GM18499 (cell line): ENCODE results near the gene WDPCP.
"Not testable (repeated sequence)": the region's sequence is repeated elsewhere in the genome, so short reads cannot be mapped to it uniquely, and the experiment has no call there.

Source experiments
- ATAC-seq: cut with Tn5 transposase; IDR thresholded peaks from one replicate; pipeline ENCODE4 v1.9.1; 2021; ENCODE audit warnings: moderate number of reproducible peaks; ENCODE audit not compliant: insufficient read depth, unreplicated experiment

Gene WDPCP

GRCh38 chr2:63402889-63403288 is 185.4 kb downstream of the WDPCP start:
- ATAC-seq = not testable (repeated sequence)

DNA sequence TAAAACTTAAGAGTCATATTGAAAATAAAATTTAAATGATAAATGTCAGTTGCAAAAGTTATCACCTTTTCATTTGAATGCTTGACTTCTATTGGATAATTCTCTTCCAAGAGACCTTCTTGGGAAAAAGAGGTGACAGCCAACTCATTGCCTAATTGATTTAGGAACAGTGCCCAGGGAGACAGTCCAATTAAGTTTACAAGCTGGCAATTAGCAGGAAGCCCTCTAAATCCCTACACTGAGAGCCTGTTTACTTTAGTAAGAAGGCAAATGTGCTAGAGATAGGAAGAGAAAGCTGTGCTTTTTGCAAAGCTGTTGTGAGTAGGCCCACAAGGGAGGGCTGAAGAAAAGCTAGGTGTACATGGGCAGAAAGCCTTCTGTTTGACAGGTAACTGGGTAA is 189.1 kb downstream of the WDPCP start:
- ATAC-seq = no peak

- no peak for ATAC-seq
Measured at GRCh38 chr2:63379451-63379850, 208.8 kb downstream of the WDPCP start.

- ATAC-seq = no peak
Measured at GRCh38 chr2:63378589-63378988, 209.7 kb downstream of the WDPCP start.

DNA sequence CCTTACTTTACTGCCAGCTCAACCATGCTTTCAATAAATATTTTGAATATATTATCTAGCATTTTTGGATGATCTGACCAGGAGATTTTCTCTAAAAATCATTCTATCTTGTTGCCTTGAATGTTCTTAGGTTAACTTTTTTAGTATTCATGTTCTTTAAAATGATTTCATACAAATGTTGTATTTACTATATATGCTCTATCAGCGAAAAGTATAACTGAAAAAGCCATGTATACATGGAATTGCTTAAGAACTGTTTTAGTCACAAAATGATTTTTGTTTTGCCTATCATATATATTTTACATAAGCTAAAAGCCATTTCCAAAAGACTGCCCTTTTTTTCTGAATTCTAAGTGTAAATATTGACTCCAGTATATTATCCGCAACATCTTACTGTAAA is 213.9 kb downstream of the WDPCP start:
- ATAC-seq = no peak

DNA sequence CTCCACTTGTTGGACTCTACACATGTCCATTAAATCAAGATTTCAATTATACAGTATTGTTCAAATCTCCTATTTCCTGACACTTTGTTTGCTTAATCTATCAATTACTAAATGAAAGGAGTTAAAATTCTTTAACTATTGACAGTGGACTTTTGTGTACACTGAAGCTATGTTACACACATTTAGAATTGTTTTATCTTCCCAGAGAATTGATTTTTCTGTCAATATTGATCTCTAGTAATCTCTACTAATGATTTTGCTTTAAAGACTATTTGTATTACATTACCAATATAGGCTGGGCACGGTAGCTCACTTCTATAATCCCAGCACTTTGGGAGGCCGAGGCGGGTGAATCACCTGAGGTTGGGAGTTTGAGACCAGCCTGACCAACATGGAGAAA is 215.7 kb downstream of the WDPCP start:
- no peak for ATAC-seq

- no peak for ATAC-seq
Measured at GRCh38 chr2:63369146-63369545, 219.1 kb downstream of the WDPCP start.

DNA sequence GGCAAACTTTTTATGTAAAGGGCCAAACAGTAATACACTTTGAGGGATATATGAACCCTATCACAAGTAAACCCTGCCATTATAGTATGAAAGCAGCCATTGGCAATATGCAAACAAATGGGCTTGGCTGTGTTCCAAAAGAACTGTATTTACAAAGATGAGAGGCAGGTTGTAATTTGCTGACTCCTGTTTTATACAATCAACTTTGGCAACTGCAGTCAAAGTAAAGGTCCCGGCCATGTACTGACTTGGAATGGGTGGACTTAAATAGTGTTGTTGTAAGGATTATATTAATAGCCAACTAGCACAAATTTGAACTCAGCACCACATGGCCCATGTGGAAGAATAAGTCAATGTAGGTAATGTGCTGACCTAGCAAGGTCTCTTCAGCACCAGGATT is 223.4 kb downstream of the WDPCP start:
- ATAC-seq = no peak

DNA sequence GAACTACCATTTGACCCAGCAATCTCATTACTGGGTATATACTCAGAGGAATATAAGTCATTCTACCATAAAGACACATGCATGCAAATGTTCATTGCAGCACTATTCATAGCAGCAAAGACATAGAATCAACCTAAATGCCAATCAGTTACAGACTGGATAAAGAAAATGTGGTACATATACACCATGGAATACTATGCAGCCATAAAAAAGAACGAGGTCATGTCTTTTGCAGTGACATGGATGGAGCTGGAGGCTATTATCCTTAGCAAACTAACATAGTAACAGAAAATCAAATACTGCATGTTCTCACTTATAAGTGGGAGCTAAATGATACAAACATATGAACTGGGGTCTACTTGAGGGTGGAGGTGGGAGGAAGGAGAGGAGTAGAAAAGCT is 230.6 kb downstream of the WDPCP start:
- ATAC-seq = not testable (repeated sequence)

DNA sequence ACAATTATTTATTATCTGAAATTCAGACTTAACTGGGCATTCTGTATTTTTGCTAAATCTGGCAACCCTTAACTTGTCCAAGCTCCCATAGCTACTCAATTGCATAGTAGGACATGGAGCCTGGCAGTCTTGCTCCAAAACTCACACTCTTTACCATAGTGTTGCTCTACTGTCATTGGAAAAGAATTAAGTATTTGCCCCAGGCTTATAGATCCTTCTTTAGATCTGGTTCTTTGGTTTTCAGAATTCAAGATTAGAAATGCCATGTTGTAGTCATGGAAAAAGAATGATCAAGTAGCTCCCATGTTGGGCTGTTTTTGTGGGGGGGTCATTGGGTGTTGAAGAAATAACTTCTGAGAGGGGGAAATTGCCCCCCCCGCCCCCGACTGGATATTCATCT is 240.9 kb downstream of the WDPCP start:
- no peak for ATAC-seq

DNA sequence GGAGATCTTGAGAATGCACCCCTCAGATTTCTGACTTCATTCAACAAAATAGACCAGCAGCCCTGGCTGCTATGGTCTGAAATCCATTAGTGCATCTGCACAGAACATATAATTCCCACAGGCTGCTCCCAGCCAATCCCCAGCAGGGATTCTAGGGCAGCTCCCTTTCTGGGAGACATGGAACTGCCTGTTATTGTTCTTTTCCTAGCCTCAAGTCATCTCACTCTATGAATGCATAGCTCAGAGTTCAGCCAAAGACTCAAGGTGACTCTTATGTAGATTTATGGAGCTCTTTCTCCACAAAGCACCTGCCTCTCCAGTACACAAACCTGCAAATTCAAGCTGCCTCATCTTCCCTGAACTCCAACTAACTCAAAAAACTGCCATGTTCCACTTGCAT is 241.9 kb downstream of the WDPCP start:
- no peak for ATAC-seq

DNA sequence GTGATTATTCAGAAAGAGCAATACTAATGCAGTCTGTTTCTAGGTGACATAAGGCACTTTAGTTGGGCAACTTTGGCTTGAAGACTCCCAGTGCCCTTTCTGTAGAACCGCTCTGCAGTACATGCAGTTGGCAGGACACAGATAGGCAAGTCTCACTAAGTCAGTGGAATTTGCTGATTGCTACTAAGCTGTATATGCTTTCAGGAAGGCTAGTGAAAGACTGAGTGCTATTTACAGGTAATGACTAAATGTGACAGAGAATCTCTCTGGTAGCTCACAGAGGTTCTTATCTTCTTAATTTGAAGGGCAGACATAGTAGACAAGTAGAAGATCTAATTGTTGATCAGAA is 243.0 kb downstream of the WDPCP start:
- ATAC-seq = no peak

GRCh38 chr2:63344575-63345284 is 243.5 kb downstream of the WDPCP start:
- no peak for ATAC-seq

- ATAC-seq = no peak
Measured at GRCh38 chr2:63343397-63344109, 244.7 kb downstream of the WDPCP start.

DNA sequence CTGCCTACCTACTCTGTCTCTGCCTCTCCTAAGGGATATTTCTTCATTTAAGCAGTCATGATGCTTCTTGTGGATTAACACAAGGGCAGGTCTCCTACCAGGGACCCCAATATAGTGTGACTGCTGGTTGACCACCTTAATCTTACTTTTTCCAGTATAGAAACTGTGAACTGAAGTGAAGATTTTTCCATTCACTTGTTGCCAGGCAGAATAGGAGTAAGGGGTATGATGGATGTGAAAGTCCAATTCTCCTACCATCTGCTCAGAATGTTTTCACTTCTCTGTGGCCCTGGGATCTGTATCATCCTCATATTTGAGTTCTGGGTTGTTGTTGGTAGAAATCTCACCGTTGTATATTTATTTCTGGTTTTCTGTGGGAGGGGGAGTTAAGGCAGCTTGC is 247.8 kb downstream of the WDPCP start:
- no peak for ATAC-seq

DNA sequence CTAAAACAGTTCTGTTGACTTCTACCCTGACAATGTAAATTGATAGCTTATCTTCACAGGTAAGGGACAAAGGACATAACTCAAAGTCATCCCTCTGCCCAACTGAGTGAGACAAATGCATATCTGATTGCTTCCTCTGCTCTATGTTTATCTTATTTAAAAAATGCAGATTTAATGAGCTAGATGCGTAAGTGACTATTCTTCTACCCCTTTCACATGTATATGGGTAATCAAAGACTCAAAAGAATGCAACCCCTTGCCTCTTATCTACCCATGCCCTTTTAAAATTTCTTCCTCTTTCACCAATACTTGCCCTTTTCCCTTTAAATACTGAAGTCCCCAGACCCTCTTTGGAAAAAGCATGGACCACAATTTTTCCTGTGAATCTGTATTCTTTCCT is 253.4 kb downstream of the WDPCP start:
- ATAC-seq = no peak

DNA sequence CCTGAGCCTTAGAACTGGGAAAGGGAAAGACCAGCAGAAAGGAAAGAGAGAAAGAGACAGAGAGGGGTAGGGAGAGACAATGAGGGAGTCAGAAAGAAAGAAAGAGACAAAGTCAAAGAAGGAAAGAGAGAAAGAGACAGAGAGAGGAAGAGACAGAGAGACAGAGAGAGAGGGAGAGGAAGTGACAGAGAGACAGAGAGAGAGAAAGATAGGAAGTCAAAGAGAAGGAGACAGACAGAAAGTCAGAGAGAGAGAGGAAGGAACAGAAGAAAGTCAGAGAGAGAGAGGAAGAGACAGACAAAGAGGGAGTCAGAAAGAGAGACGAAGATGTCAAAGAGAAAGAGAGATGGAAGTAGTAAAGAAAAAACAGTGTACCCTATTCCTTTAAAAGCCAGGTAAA is 261.8 kb downstream of the WDPCP start:
- no peak for ATAC-seq

GRCh38 chr2:63323662-63324061 is 264.6 kb downstream of the WDPCP start:
- ATAC-seq = not testable (repeated sequence)

- not testable (repeated sequence) for ATAC-seq
Measured at GRCh38 chr2:63321973-63322372, 266.3 kb downstream of the WDPCP start.

DNA sequence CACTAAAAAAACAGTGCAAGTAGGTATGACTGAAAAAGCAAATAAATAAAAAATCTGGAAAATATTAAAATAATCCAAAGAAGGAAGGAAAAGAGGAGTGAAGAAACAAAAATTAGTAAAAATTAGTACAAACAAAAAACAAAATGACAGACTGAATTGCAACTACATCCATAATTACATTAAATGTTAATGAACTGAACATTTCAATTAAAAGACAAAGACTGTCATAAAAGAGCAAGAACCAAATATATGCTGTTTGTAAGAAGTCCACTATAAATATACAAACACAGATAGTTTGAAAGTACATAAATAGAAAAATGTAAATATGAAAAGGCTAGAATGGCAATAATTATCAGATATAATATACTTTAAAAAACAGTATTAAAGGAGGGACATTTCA is 267.6 kb downstream of the WDPCP start:
- no peak for ATAC-seq

DNA sequence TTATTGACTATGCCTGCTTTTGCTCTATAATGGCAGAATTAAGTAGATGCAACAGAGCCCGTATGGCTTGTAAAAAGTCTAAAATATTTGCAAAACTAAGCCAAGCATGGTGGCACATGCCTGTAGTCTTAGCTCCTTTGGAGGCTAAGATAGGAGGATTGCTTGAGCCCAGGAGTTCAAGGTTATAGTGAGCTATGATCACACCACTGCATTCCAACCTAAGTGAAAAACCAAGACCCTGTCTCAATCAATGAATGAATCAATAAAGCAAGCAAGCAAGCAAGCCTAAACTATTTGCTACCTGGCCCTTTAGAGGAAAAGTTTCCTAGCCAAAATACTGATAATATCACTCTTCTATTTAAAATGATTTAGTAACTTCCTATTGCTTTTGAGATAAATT is 277.7 kb downstream of the WDPCP start:
- ATAC-seq = no peak

- no peak for ATAC-seq
Measured at GRCh38 chr2:63301481-63301880, 286.8 kb downstream of the WDPCP start.
